ENCODE measurements around the gene ATOH8. TPM values are rescaled to one million over a fixed set of nuclear protein-coding genes. Genes with fewer than 3 reads are reported as not detected.

ATOH8 gene
- total and polyA plus RNA-seq, 2 donors (not counting 1 experiment from before 2014, with no cell fraction given): not detected

GRCh38 chr2:85704038-85704437 is 49.8 kb upstream of the ATOH8 start:
- H3K27me3 Mint-ChIP-seq: no peaks in the 10 kb centered on the region
- Histone ChIP-seq H3K9me3 (ENCODE audit: control extremely low read depth in 1 of 3, control insufficient read depth in 2 of 3, insufficient read depth in 1 of 3, low read length in 2 of 3) (no peaks in the 10 kb centered on the region), H2AFZ (ENCODE audit: insufficient read depth, low read depth, low read length, poor library complexity, severe bottlenecking) (no peak overlapping the region), H4K20me1 (ENCODE audit: control insufficient read depth, insufficient read depth, low read length, poor library complexity, severe bottlenecking) (no peaks in the 10 kb centered on the region), H3K4me3 (ENCODE audit: control extremely low read depth in 1 of 5, extremely low read depth in 1 of 5, insufficient read depth in 1 of 5, low read depth in 2 of 5, low read length in 4 of 5) (no peak overlapping the region), H3K79me2 (ENCODE audit: control insufficient read depth, insufficient read depth, low read length) (no peaks in the 10 kb centered on the region), H3K27ac (ENCODE audit: low read length in 2 of 2) (peak overlapping the region; percentile 71 to 75), H3K9ac (ENCODE audit: low read length) (no peak overlapping the region), H3K4me1 (ENCODE audit: control insufficient read depth in 2 of 2, insufficient read depth in 2 of 2, low read length in 2 of 2) (peaks cover 39 to 44% of the 10 kb centered on the region in 2 donors), H3K27me3 (replicated peaks in 1 of 4; ENCODE audit: control extremely low read depth in 1 of 4, control insufficient read depth in 3 of 4, insufficient read depth in 4 of 4, low read length in 3 of 4) (no peaks in the 10 kb centered on the region), H3K36me3 (replicated peaks in 1 of 2; ENCODE audit: control extremely low read depth in 1 of 2, control insufficient read depth in 1 of 2, extremely low read depth in 1 of 2, insufficient read depth in 2 of 2, low read length in 1 of 2) (no peaks in the 10 kb centered on the region), H3K4me2 (replicated peaks; ENCODE audit: low read depth, low read length, poor library complexity, severe bottlenecking) (peak overlapping the region; percentile 66)
- no peaks in the 10 kb centered on the region for H3K9me3 Mint-ChIP-seq (ENCODE audit: insufficient read depth)
- TF ChIP-seq CTCF (IDR thresholded peaks at IDR 0.05) (no peak), EZH2 (IDR thresholded peaks at IDR 0.05; ENCODE audit: borderline replicate concordance, insufficient read depth, low read depth, low read length, poor library complexity, severe bottlenecking) (no peak)
- peaks cover 39% of the 10 kb centered on the region for H3K4me1 Mint-ChIP-seq
- ATAC-seq (ENCODE audit: low read depth): no peak
- intact Hi-C loops (cut with micrococcal nuclease): loop anchor here (10.0 kb wide), 1 partner anchor 169 kb away; the partner anchor contains the start of gene MAT2A
- H3K4me3 Mint-ChIP-seq: no peak overlapping the region
- POLR2A ChIA-PET: interaction anchor here (0.7 to 1.2 kb wide), 2 partner anchors 40 to 377 kb away, joined by 3 read pairs; no protein-coding TSS in a partner anchor
- CTCF ChIA-PET: interaction anchor here (0.8 to 8.8 kb wide), 5 partner anchors 13 to 68 kb away, joined by 3 to 134 read pairs (median 4); no protein-coding TSS in a partner anchor
- DNase-seq: no peak
- WGBS (ENCODE audit: insufficient coverage): 80% methylated on average over 1 of the region's 3 CpGs
- no peak overlapping the region for H3K27ac Mint-ChIP-seq
